ENCODE results near the gene KIAA0319L.

KIAA0319L gene

DNA sequence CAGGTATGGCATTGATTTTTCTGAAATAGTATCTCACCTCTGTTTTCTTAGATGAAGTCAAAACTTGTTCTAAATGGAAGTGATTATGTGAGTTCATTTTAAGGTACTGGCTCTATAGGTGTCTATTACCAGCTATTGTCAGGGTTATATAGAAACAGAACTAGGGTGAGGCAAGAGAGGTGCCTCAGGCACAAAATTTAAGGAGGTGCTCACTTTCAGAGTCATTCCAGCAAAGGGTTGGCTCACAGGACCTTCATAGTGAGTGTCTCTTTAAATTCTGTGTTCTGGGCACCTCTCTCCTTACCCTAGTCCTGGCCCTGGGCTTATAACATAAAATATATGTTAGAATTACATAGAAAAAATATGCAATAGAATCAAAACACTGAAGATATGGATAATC lies 49.3 kb downstream of the KIAA0319L start:
- H3K4me3 ChIP-seq (replicated peaks in 1 of 2; ENCODE audit: low read depth in 2 of 2, low read length in 2 of 2): no peak overlapping the region
- TF ChIP-seq, protein P1, sequence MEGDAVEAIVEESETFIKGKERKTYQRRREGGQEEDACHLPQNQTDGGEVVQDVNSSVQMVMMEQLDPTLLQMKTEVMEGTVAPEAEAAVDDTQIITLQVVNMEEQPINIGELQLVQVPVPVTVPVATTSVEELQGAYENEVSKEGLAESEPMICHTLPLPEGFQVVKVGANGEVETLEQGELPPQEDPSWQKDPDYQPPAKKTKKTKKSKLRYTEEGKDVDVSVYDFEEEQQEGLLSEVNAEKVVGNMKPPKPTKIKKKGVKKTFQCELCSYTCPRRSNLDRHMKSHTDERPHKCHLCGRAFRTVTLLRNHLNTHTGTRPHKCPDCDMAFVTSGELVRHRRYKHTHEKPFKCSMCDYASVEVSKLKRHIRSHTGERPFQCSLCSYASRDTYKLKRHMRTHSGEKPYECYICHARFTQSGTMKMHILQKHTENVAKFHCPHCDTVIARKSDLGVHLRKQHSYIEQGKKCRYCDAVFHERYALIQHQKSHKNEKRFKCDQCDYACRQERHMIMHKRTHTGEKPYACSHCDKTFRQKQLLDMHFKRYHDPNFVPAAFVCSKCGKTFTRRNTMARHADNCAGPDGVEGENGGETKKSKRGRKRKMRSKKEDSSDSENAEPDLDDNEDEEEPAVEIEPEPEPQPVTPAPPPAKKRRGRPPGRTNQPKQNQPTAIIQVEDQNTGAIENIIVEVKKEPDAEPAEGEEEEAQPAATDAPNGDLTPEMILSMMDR (IDR thresholded peaks at IDR 0.05; ENCODE audit: low read depth, low read length): no peak
- DNase-seq (ENCODE audit: low read depth in 2 of 2): no peak

DNA sequence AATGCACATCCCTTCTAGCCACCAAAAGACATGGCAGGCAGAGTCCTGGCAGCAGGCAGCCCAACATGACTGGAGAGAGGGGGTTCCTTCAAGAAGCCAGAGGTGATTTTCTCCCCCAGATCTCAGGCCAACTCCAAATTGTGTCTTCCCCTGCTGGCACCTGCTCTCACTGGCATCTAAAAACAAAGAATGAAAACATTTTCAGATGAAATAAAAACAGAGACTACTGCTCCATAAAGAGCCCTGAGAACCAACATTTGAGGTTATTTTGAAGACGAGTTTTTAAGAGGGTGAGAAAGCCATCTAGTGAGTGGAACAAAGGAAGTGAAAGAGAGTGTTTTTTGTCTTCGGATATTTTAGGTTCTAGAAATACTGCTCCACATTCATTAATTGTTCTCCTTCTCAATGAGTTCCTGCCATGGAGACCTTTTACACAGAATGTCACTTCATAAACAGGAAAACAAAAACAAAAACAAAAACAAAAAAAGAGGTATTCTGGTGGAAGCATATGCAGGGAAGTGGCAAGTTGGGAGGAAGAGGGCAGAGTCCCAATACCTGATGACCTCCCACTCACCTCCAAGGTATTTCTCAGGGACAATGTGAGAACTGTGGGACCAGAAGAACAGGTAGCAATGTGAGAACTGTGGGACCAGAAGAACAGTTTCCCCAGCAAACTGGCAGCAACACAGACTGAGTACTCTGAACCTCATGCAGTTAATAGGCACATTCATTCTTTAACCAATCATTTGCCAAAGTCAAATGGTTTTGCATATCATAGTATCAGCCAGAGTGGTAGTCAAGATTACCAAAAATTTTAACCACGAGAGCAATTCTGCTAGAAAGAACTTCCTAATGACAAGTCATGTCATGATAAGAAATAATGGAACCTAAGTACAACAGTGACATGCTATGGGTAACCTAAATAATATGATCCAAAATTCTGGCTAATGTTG lies 50.0 kb downstream of the KIAA0319L start:
- no peak overlapping the region for H3K4me3 ChIP-seq (replicated peaks in 1 of 2; ENCODE audit: low read depth in 2 of 2, low read length in 2 of 2)
- no peak for DNase-seq (ENCODE audit: low read depth in 2 of 2)
- TF ChIP-seq, protein P1 (IDR thresholded peaks at IDR 0.05; ENCODE audit: low read depth, low read length): no peak

DNA sequence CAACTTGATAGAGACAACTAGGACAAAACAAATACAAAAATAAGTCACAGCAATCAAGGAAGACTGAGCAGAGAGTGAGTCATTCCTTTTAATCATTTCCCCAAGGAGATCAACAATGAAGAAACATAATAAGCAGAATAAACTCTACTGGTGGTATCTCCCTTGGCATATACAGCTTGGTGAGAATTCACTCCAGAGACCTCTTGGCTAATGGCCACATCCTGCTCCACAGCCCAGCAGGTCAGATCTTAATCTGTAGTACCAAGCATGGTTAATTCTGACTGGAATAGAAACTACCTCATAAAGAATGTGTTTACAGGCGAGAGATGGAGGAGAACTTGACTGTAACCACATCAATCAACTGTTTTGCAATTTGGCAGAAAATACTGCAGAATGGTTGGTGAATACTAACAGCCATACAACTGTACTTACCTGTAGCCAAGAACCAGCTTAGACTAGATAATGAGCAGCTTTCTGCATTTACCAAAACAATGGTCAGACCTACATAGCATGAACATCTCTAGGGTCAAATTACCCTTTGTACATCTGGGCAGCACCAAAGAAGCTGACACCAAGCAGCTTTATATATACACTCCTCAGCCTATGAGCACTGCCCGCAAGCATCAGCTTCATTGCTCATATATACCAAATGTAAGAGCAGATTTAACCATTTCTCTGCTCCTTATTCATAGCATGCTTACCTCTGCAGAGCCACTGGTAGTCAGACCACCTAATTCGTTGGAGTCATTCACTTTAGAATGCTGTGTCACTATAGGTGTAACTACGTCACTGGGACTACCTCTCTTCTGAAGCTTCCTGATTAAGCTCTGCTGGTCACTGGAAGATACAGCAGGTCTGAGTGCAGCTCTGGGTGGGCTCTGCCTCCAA lies 51.0 kb downstream of the KIAA0319L start:
- no peak overlapping the region for H3K4me3 ChIP-seq (replicated peaks in 1 of 2; ENCODE audit: low read depth in 2 of 2, low read length in 2 of 2)
- peak; percentile 89 to 90 for DNase-seq (ENCODE audit: low read depth in 2 of 2)
- TF ChIP-seq, protein P1 (IDR thresholded peaks at IDR 0.05; ENCODE audit: low read depth, low read length): no peak

DNA sequence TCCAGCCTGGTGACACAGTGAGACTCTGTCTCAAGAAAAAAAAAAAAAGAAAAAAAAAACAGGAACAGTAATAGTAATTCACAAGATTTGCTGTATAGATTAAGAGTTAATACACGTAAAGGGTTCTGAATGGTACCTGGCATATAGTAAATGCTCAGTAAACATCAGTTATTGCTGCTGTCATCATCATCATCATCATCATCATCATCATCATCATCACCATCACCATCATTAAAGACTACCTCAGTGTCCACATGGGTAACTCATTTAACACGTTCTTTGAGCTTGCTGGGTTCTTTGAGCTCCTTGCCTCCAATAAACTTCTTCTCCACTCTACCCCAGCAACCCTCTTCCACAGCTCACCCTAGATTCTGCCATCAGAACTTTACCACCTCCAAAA lies 55.0 kb downstream of the KIAA0319L start:
- TF ChIP-seq, protein P1 (IDR thresholded peaks at IDR 0.05; ENCODE audit: low read depth, low read length): no peak
- no peak overlapping the region for H3K4me3 ChIP-seq (replicated peaks in 1 of 2; ENCODE audit: low read depth in 2 of 2, low read length in 2 of 2)
- no peak for DNase-seq (ENCODE audit: low read depth in 2 of 2)

DNA sequence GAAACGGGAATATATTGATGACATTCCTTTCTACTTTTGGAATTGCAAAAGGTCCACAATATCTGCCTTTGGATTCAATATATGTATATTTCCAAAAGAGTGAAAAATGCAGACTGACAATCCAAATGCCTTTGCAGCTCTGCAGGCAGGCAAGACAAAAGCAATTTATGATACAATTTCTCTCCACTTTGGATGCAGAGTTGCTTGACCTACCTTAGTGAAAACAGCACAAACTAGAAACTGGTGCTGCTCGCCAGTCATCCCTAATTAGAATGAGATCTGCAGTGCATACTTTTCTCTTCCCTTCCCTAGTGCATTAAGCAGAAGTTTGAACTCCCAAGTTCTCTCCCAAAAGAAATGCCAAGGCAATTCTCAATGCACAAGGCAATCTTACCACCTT lies 56.8 kb downstream of the KIAA0319L start:
- no peak for DNase-seq (ENCODE audit: low read depth in 2 of 2)
- H3K4me3 ChIP-seq (replicated peaks in 1 of 2; ENCODE audit: low read depth in 2 of 2, low read length in 2 of 2): no peak overlapping the region

DNA sequence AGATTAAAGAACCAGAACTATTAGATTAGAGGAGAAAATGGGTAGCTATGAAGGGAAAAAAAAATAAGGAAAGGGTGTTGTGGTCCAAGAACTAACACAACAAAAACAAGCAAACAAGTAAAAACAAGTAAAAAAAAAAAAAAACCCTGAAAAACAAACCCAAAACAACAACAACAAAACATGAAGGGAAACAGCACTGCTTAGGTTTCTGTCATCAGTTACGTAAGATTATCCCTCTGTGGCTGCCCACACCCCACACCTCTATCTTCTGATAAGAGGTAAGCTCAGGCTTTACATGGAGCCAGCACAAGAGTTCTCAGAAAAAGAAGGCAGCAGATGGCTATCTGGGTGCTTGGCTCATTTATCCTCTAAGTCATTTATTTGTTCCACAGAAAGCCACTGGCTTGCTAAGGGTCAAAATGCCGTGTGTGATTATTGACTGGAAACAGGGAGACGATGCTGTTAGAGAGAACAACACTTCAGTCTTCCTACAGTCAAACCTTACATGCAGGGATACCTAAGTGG lies 57.5 kb downstream of the KIAA0319L start:
- H3K4me3 ChIP-seq (replicated peaks in 1 of 2; ENCODE audit: low read depth in 2 of 2, low read length in 2 of 2): no peak overlapping the region
- no peak for DNase-seq (ENCODE audit: low read depth in 2 of 2)
- TF ChIP-seq, protein P1 (IDR thresholded peaks at IDR 0.05; ENCODE audit: low read depth, low read length): no peak

More for the DNA sequence above, 56.8 kb downstream of the KIAA0319L start:
- TF ChIP-seq, protein P1 (IDR thresholded peaks at IDR 0.05; ENCODE audit: low read depth, low read length): no peak

Measured in cardiac fibroblast (primary cell).